ENCODE results near the gene RASEF.

RASEF gene

DNA sequence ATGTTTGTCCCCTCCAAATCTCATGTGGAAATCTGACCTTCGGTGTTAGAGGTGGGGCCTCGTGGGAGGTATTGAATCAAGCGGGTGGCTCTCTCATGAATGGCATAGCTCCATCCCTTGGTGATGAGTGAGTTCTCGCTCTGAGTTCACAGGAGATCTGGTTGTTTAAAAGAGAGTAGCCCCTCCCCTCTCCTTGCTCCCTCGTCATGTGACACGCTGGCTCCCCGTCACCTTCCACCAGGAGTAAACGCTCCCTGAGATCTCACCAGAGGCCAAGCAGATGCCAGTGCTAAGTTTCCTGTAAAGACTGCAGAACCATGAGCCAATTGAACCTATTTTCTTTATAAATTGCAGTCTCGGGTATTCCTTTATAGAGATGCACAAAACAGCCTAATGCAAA is 74.5 kb downstream of the RASEF start:
- no peak overlapping the region for H2AFZ ChIP-seq (ENCODE audit: low read depth)
- no peak overlapping the region for H3K27ac ChIP-seq
- H3K4me1 ChIP-seq (ENCODE audit: low read depth, poor library complexity, severe bottlenecking), result no peaks in the 10 kb centered on the region
- no peak overlapping the region for H3K4me3 ChIP-seq (IDR thresholded peaks at IDR 0.05; ENCODE audit: insufficient read depth, low read depth, low read length)
- H3K79me2 ChIP-seq (ENCODE audit: insufficient read depth, low read depth), result no peaks in the 10 kb centered on the region
- TF ChIP-seq, protein P1, sequence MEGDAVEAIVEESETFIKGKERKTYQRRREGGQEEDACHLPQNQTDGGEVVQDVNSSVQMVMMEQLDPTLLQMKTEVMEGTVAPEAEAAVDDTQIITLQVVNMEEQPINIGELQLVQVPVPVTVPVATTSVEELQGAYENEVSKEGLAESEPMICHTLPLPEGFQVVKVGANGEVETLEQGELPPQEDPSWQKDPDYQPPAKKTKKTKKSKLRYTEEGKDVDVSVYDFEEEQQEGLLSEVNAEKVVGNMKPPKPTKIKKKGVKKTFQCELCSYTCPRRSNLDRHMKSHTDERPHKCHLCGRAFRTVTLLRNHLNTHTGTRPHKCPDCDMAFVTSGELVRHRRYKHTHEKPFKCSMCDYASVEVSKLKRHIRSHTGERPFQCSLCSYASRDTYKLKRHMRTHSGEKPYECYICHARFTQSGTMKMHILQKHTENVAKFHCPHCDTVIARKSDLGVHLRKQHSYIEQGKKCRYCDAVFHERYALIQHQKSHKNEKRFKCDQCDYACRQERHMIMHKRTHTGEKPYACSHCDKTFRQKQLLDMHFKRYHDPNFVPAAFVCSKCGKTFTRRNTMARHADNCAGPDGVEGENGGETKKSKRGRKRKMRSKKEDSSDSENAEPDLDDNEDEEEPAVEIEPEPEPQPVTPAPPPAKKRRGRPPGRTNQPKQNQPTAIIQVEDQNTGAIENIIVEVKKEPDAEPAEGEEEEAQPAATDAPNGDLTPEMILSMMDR (conservative IDR thresholded peaks at IDR 0.05; ENCODE audit: low read depth, low read length), result no peak
- H3K4me2 ChIP-seq, result no peak overlapping the region
- no peaks in the 10 kb centered on the region for H3K36me3 ChIP-seq (ENCODE audit: insufficient read depth)
- H4K20me1 ChIP-seq (ENCODE audit: insufficient read depth), result no peaks in the 10 kb centered on the region
- H3K27me3 ChIP-seq (ENCODE audit: insufficient read depth, low read depth), result no peaks in the 10 kb centered on the region
- H3K9ac ChIP-seq, result no peak overlapping the region

DNA sequence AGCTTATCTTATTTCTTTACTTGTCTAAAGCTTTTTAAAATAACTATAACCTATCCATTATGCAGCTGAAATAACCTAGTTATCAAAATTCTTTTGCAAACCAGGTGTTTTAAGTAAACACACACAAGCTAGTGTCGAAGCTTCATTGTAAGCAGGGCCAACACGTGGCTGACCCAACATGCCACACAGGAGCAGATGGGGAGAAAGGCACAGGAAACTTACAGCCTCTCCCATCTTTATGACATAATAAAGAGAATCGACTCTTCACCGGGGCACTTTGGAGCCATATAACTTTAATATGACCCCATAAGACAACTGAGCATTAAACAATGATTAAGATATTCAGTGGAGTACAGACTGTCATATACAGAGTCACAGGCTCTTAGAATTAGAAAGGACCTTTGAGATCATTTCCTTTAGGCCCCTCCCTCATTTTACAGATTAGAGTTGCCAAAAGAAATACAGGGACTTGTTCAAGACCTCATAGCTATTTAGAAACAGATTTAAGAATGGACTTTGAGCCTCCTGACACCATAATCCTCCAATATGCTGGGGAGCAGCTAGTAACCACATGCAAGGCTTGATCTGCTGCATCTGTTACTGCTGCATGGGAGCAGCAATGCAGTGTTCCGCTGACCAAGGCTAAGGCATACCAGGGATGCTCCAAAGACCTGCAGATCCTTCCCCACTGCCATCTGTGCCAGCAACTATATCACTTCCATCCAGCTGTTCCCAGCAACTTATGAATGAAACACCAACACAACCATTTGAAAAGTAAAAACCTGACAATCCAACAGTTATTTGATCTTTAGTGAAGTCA is 75.4 kb downstream of the RASEF start:
- Histone ChIP-seq H3K4me3 (IDR thresholded peaks at IDR 0.05; ENCODE audit: insufficient read depth, low read depth, low read length) (no peak overlapping the region), H3K9ac (no peak overlapping the region), H3K4me1 (ENCODE audit: low read depth, poor library complexity, severe bottlenecking) (no peaks in the 10 kb centered on the region), H3K4me2 (no peak overlapping the region), H3K79me2 (ENCODE audit: insufficient read depth, low read depth) (no peaks in the 10 kb centered on the region), H3K27ac (no peak overlapping the region), H3K36me3 (ENCODE audit: insufficient read depth) (no peaks in the 10 kb centered on the region), H3K27me3 (ENCODE audit: insufficient read depth, low read depth) (no peaks in the 10 kb centered on the region), H4K20me1 (ENCODE audit: insufficient read depth) (no peaks in the 10 kb centered on the region), H2AFZ (ENCODE audit: low read depth) (no peak overlapping the region)
- TF ChIP-seq, protein P1 (conservative IDR thresholded peaks at IDR 0.05; ENCODE audit: low read depth, low read length), result no peak

DNA sequence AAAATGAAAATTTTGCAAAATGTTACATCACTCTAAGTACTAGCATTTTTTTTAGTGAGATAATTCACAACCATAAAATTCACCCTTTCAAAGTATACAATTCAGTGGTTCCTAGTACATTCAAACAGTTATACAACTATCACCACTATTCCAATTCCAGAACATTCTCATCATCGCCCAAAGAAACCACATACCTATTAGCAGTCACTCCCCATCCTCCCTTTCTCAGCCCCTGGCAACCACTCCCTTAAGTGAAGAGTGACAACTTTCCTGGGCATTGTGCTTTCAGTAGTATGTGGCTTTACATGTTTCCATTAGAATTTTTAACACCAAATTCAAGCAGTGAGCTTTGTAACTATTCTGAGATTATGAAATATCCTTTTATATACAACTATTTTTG is 81.4 kb downstream of the RASEF start:
- H4K20me1 ChIP-seq (ENCODE audit: insufficient read depth), result no peaks in the 10 kb centered on the region
- no peaks in the 10 kb centered on the region for H3K4me1 ChIP-seq (ENCODE audit: low read depth, poor library complexity, severe bottlenecking)
- no peak overlapping the region for H3K9ac ChIP-seq
- no peak overlapping the region for H3K27ac ChIP-seq
- no peak overlapping the region for H3K4me2 ChIP-seq
- H3K4me3 ChIP-seq (IDR thresholded peaks at IDR 0.05; ENCODE audit: insufficient read depth, low read depth, low read length), result no peak overlapping the region
- no peak overlapping the region for H2AFZ ChIP-seq (ENCODE audit: low read depth)
- no peaks in the 10 kb centered on the region for H3K36me3 ChIP-seq (ENCODE audit: insufficient read depth)
- no peaks in the 10 kb centered on the region for H3K27me3 ChIP-seq (ENCODE audit: insufficient read depth, low read depth)
- no peaks in the 10 kb centered on the region for H3K79me2 ChIP-seq (ENCODE audit: insufficient read depth, low read depth)
- TF ChIP-seq, protein P1 (conservative IDR thresholded peaks at IDR 0.05; ENCODE audit: low read depth, low read length), result no peak

DNA sequence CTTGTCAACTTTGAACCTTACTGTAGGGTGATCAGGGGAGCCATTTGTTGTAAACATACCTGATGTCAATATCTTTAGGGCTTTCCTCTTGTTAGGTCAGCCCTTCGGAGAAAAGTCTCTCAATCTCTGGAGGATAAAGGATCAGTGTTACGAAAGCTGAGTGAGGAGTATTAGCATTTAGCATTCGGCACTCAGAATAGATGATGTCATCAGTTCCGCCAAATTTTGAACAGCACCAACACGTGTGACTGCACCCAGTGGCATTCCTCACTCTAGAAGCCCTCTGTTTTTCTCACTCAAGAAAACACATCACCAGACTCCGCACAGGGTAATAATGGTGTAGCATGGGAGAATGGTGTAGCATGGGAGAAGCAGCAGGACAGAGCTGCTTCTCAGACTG is 87.8 kb downstream of the RASEF start:
- no peaks in the 10 kb centered on the region for H4K20me1 ChIP-seq (ENCODE audit: insufficient read depth)
- H3K4me1 ChIP-seq (ENCODE audit: low read depth, poor library complexity, severe bottlenecking), result no peaks in the 10 kb centered on the region
- no peak overlapping the region for H3K27ac ChIP-seq
- TF ChIP-seq, protein P1 (conservative IDR thresholded peaks at IDR 0.05; ENCODE audit: low read depth, low read length), result no peak
- H3K36me3 ChIP-seq (ENCODE audit: insufficient read depth), result no peaks in the 10 kb centered on the region
- H3K79me2 ChIP-seq (ENCODE audit: insufficient read depth, low read depth), result no peaks in the 10 kb centered on the region
- no peak overlapping the region for H2AFZ ChIP-seq (ENCODE audit: low read depth)
- H3K27me3 ChIP-seq (ENCODE audit: insufficient read depth, low read depth), result no peaks in the 10 kb centered on the region
- no peak overlapping the region for H3K4me2 ChIP-seq
- H3K4me3 ChIP-seq (IDR thresholded peaks at IDR 0.05; ENCODE audit: insufficient read depth, low read depth, low read length), result no peak overlapping the region
- no peak overlapping the region for H3K9ac ChIP-seq
